ENCODE results near the gene ROBO4.

ROBO4 gene

DNA sequence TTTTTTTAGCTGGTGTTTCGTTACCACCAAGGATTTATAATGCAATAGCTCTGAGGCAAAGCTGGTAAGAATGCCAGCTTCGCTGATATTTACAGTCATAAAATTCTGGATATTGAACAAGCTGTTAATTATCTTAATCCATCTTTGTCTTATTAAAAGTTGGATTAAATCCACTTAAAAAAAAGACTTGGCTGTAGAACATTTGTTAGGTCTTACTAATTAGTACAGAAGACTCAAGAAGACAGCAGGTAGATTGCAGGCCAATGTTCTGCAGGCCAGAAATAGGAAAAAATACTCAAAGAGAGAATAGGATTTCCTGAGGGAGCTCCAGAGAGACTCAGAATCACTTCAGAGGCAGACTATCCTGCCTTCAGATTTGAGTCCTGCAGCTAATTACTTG lies 7.5 kb downstream of the ROBO4 start:
- Mint-ChIP-seq H3K27me3 (peaks cover 28 to 34% of the 10 kb centered on the region in 2 donors), H3K4me1 (no peaks in the 10 kb centered on the region), H3K9me3 (no peaks in the 10 kb centered on the region), H3K4me3 (no peak overlapping the region), H3K27ac (no peak overlapping the region), H3K36me3 (no peaks in the 10 kb centered on the region)
- DNase-seq (no peak), ATAC-seq (replicated peaks) (no peak)

DNA sequence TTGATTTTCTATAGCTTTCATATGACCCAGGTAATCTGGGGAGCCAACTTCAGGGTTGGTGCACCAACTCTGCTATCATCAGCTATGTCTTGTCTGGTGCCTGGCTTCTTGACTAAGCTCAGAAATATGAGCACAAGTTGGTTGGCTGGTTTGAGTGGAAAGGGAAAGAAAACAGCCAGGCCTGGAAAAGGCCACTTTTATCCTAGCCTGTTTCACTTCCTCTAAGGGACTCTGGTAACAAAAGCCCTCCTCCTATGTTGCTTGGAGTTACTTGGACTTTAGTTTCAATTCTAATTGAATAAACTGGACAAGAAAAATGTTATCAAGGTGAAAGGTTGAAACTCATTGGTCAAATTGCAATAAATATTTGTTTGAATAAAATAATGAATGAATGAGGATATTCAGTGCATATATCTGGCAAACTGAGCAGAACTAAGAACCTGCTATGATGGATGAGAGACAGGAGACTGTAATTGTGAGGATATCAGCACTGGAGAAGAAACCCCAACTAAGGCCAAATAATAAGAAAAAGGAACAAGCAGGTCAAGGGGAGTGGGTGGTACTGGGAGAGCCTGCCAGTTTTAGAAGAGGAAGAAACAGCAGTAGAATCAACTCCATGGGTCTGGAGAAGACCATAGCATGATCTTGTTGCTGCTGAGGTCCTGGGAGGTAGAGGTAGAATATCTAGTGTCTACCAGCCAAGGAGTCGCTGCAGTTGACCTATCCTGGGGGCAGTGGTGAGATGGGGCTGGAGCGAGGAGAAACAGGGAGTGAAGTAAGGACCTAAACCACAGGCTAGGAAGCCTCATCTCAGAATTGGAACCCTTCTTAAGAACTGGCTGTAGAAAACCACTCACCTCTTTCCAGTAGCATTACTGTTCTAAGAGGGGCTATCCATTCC lies 8.2 kb downstream of the ROBO4 start:
- Mint-ChIP-seq H3K4me1 (no peaks in the 10 kb centered on the region), H3K4me3 (no peak overlapping the region), H3K9me3 (no peaks in the 10 kb centered on the region), H3K27me3 (peaks cover 25 to 37% of the 10 kb centered on the region in 2 donors), H3K27ac (no peak overlapping the region), H3K36me3 (no peaks in the 10 kb centered on the region)
- ATAC-seq (replicated peaks) (no peak), DNase-seq (no peak)

GRCh38 chr11:124887667-124888013 lies 10.0 kb downstream of the ROBO4 start:
- H3K4me1 Mint-ChIP-seq: no peaks in the 10 kb centered on the region
- peaks cover 32 to 44% of the 10 kb centered on the region in 2 donors for H3K27me3 Mint-ChIP-seq
- ATAC-seq (replicated peaks) (no peak), DNase-seq (no peak)
- no peaks in the 10 kb centered on the region for H3K9me3 Mint-ChIP-seq
- H3K36me3 Mint-ChIP-seq: no peaks in the 10 kb centered on the region
- H3K27ac Mint-ChIP-seq: no peak overlapping the region
- no peak overlapping the region for H3K4me3 Mint-ChIP-seq

DNA sequence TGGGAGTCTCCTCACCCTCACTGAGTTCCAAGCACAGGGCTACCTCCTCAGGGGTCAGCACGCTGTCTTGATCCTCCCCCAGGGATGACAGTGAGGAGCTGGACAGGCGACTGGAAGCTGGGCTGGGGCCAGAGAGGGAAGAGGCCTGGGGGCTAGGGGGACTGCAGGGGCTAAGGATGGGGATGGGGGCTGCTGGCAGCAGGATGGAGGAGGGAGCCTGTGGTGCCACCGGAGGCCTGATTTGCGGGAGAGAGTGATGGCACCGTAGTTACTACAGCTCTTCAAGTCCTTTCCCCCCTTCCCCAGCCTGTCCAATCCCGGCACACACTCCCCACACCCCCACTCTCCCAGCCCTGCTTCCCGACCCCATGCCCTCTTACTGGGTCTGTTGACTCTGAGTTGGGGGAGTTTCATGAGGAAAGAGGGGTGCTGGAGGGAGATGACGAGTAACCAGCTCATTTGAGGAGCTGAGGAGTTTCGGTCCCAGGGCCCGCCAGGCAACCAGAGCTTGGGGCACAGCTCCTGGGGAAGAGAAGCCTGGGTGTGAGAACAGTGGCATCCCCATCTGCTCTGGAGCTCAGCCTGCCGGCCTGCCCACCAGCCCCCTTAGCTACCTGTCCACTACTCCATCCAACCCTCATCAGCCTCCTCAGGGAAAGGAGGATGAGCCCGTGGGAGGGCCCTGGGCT lies 10.5 kb downstream of the ROBO4 start:
- H3K27me3 Mint-ChIP-seq: peaks cover 32 to 39% of the 10 kb centered on the region in 2 donors
- no peaks in the 10 kb centered on the region for H3K36me3 Mint-ChIP-seq
- ATAC-seq (replicated peaks): no peak
- no peak overlapping the region for H3K27ac Mint-ChIP-seq
- no peaks in the 10 kb centered on the region for H3K9me3 Mint-ChIP-seq
- H3K4me3 Mint-ChIP-seq: no peak overlapping the region
- H3K4me1 Mint-ChIP-seq: no peaks in the 10 kb centered on the region
- DNase-seq: no peak

DNA sequence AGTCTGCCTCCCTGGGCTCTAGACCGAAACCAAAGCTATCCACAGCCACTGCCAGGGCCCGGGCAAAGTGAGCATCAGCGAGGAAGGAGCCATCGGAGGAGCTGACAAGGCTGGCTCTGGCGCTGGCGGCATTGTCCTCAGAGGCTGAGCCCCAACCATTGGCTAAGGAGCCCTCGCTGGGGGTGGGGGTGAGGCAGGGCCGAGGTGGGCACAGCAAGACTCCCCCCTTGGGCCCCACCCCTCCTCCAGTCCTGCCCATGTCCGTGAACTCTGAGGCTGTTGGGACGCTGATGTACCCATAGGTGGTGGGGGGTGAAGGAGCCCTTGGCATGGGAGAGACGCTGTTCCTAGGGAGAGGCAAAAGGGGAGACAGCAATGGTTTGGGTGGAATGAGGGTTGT lies 11.2 kb downstream of the ROBO4 start:
- ATAC-seq (replicated peaks) (no peak), DNase-seq (no peak)
- Mint-ChIP-seq H3K4me1 (no peaks in the 10 kb centered on the region), H3K9me3 (no peaks in the 10 kb centered on the region), H3K27ac (no peak overlapping the region), H3K27me3 (peaks cover 32 to 36% of the 10 kb centered on the region in 2 donors), H3K4me3 (no peak overlapping the region), H3K36me3 (no peaks in the 10 kb centered on the region)

GRCh38 chr11:124884869-124885479 lies 12.7 kb downstream of the ROBO4 start:
- no peak for DNase-seq
- no peak overlapping the region for H3K27ac Mint-ChIP-seq
- no peak for ATAC-seq (replicated peaks)
- H3K4me3 Mint-ChIP-seq: no peak overlapping the region
- H3K36me3 Mint-ChIP-seq: no peaks in the 10 kb centered on the region
- H3K27me3 Mint-ChIP-seq: peaks cover 42 to 44% of the 10 kb centered on the region in 2 donors
- H3K9me3 Mint-ChIP-seq: no peaks in the 10 kb centered on the region
- H3K4me1 Mint-ChIP-seq: no peaks in the 10 kb centered on the region

DNA sequence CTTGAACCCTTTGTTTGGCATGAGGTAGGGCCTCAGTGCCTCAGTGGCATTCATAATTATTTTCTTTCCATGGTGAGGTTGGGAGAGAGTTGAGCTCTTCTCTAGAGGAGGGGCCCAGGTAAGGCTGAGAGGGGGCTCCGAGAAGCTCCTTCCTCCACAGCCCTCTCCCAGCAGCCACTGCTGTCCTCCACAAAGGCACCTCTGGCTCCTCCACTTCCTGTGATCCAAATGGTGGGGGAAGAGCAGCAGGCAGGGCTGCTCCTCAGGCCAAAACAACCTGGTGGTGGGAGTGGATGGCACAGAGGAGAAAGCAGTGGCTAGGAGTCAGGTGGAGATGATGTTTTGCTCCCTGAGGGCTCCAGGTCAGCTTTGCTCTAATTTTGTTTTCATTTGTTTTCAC lies 13.3 kb downstream of the ROBO4 start:
- no peaks in the 10 kb centered on the region for H3K9me3 Mint-ChIP-seq
- no peak for ATAC-seq (replicated peaks)
- H3K27ac Mint-ChIP-seq: no peak overlapping the region
- H3K4me1 Mint-ChIP-seq: no peaks in the 10 kb centered on the region
- no peak overlapping the region for H3K4me3 Mint-ChIP-seq
- no peak for DNase-seq
- no peaks in the 10 kb centered on the region for H3K36me3 Mint-ChIP-seq
- H3K27me3 Mint-ChIP-seq: peaks cover 42 to 48% of the 10 kb centered on the region in 2 donors

DNA sequence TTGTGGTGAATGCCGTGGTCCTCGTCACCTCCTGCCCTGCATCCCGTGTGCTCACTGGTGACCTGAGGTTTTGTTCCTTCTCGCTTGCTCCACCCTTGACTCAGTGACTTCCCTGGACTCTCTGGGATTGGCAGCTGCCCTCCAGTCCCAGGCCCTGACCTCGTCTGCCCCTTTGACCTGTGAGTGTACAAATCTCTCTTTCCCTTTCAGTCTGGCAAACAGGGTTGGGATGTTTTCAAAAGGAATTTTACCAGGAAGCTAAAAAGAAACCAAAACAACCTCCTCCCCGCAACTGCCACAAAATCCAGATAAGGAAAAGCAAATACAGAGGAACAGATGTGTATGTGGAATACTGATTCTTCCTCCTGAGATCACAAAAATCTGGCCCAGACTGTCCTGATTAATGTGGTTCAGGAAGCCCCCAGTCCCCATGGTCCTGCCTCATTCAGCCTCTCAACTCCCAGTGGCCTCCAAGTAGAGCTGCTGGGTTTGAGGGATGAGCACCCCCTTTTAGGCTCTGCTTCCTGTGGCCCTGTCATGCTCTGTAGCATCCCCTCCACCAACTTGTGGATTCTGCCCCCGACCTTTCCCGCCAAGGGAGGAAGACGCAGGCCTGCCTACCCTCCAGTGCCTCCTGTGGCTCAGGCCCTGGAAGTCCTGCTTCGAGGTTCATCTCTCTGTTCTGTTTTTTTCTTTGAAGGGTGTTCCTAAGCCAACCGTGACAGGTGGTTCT lies 15.2 kb downstream of the ROBO4 start:
- no peak for DNase-seq
- Mint-ChIP-seq H3K4me1 (peaks cover under 1 to 5% of the 10 kb centered on the region in 2 donors), H3K9me3 (no peaks in the 10 kb centered on the region), H3K4me3 (no peak overlapping the region), H3K36me3 (no peaks in the 10 kb centered on the region), H3K27ac (no peak overlapping the region), H3K27me3 (peaks cover 54 to 57% of the 10 kb centered on the region in 2 donors)
- no peak for ATAC-seq (replicated peaks)

- no peak for DNase-seq
- Mint-ChIP-seq H3K4me3 (no peak overlapping the region), H3K4me1 (peaks cover 12 to 18% of the 10 kb centered on the region in 2 donors), H3K27ac (no peak overlapping the region), H3K36me3 (no peaks in the 10 kb centered on the region), H3K27me3 (peaks cover 52 to 58% of the 10 kb centered on the region in 2 donors), H3K9me3 (no peaks in the 10 kb centered on the region)
- ATAC-seq (replicated peaks): no peak
Observed at GRCh38 chr11:124880958-124881357, 16.7 kb downstream of the ROBO4 start.

DNA sequence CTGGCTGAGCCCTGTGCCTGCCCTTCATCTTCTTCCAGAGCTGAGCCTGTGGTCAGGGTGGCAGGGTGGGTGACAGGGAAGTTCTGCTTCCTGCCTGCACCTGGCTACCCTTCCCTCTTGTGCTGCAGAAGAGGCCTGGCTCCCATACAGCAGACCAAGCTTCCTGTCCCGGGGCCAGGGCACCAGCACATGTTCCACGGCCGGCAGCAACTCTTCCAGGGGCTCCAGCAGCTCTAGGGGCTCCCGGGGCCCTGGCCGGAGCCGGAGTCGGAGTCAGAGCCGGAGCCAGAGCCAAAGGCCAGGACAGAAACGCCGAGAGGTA lies 17.4 kb downstream of the ROBO4 start:
- Mint-ChIP-seq H3K4me1 (peaks cover 14 to 25% of the 10 kb centered on the region in 2 donors), H3K4me3 (no peak overlapping the region), H3K27me3 (peaks cover 54 to 58% of the 10 kb centered on the region in 2 donors), H3K36me3 (no peaks in the 10 kb centered on the region), H3K9me3 (no peaks in the 10 kb centered on the region), H3K27ac (no peak overlapping the region)
- no peak for DNase-seq
- ATAC-seq (replicated peaks): no peak

GRCh38 chr11:124879493-124880289 lies 18.0 kb downstream of the ROBO4 start:
- no peak overlapping the region for H3K4me3 Mint-ChIP-seq
- ATAC-seq (replicated peaks): no peak
- H3K27me3 Mint-ChIP-seq: peaks cover 58 to 62% of the 10 kb centered on the region in 2 donors
- H3K4me1 Mint-ChIP-seq: peaks cover 14 to 25% of the 10 kb centered on the region in 2 donors
- no peaks in the 10 kb centered on the region for H3K36me3 Mint-ChIP-seq
- H3K27ac Mint-ChIP-seq: no peak overlapping the region
- H3K9me3 Mint-ChIP-seq: no peaks in the 10 kb centered on the region
- DNase-seq: no peak

DNA sequence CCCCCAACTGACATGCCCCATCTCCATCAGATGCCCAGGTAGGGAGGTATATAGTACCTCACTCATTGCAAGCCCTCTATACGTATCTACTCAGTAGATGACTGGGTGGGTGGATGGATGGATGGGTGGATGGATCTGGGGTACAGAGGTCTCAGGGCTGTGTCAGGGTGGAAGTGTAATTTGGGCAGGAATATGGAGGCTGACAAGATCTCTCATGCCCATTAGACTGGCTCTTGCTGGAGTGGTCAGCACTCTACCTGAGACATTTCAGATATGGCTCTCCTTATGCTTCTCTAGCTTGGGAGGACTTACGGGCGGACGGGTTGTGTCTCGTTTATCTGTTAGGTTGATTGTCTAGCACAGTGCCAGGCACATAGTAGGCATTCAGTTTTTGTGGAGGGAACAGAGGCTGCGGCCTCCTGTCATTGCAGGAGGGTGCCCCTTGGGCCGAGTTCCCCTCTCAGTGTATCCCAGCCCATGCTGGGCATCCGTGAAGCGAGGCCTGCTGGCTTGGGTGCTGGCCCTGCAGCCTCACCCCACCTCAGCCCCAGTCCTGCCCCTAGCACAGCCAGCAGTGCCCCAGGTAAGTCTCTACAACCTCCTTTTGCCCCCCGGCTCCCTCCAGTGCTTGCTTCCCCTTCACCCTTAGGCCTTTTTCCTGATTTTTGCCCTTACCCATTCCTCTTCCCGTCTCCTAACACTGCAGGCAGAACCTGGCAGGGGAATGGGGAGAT lies 18.7 kb downstream of the ROBO4 start:
- ATAC-seq (replicated peaks) (no peak), DNase-seq (no peak)
- Mint-ChIP-seq H3K4me1 (peaks cover 14 to 25% of the 10 kb centered on the region in 2 donors), H3K36me3 (no peaks in the 10 kb centered on the region), H3K27me3 (peaks cover 61 to 62% of the 10 kb centered on the region in 2 donors), H3K9me3 (no peaks in the 10 kb centered on the region), H3K4me3 (no peak overlapping the region), H3K27ac (no peak overlapping the region)

Data from stimulated activated naive B cell treated with anti-CD40 and anti-IgM and Interleukin-4, amounts not matched to agents 10 μg/mL and 1 μg/mL and 100 μg/mL, for 72 hours (primary cell).